ENCODE results near the gene ENTPD6.
"Not testable (repeated sequence)": the region's sequence is repeated elsewhere in the genome, so short reads cannot be mapped to it uniquely, and the experiment has no call there.

The ENTPD6 gene

GRCh38 chr20:25259358-25259757 lies 63.8 kb downstream of the ENTPD6 start:
- DNase-seq = no peak

GRCh38 chr20:25259788-25260254 lies 64.3 kb downstream of the ENTPD6 start:
- DNase-seq = no peak

- DNase-seq = not testable (repeated sequence)
Measured at GRCh38 chr20:25260770-25261437, 65.4 kb downstream of the ENTPD6 start.

GRCh38 chr20:25269057-25269832 lies 73.7 kb downstream of the ENTPD6 start:
- DNase-seq = no peak

GRCh38 chr20:25269833-25270170 lies 74.3 kb downstream of the ENTPD6 start:
- DNase-seq = no peak

- DNase-seq = no peak
Measured at GRCh38 chr20:25270829-25271251, 75.3 kb downstream of the ENTPD6 start.

GRCh38 chr20:25271486-25272222 lies 76.1 kb downstream of the ENTPD6 start:
- DNase-seq = no peak

- DNase-seq = no peak
Measured at GRCh38 chr20:25272223-25273000, 76.9 kb downstream of the ENTPD6 start.

- DNase-seq = peak; percentile 31
Measured at GRCh38 chr20:25273046-25273445, 77.5 kb downstream of the ENTPD6 start.

- no peak for DNase-seq
Measured at GRCh38 chr20:25273541-25274358, 78.2 kb downstream of the ENTPD6 start.

- no peak for DNase-seq
Measured at GRCh38 chr20:25274481-25274880, 79.0 kb downstream of the ENTPD6 start.

- DNase-seq = no peak
Measured at GRCh38 chr20:25274891-25275812, 79.6 kb downstream of the ENTPD6 start.

GRCh38 chr20:25275813-25276532 lies 80.5 kb downstream of the ENTPD6 start:
- no peak for DNase-seq

Measured in femur (tissue), 1 donor.